Measurements from ENCODE around the gene ISCA2.

DNA sequence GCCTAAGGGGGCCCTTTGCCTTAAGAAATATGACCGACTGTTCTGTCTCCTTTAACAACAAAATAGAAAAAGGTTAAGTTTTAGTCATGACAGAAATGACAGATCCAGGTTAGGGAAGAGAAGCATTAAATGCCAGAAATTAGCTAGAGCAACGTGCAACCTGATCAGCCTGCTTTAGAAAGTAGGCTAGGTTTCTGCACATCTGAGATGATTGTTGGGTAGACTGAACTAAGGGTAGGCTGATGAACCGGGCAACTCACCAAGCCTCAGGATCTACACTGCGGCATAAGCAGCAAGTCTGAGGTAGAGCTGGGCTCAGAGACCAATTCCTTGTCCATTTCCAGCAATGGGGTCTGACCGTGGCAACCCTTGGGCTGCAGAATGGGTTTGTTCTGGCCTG is 29.9 kb upstream of the ISCA2 start:
- TF ChIP-seq ARNT (IDR thresholded peaks at IDR 0.05) (no peak), ZNF384 (IDR thresholded peaks at IDR 0.05) (no peak), HDGF (IDR thresholded peaks at IDR 0.05; ENCODE audit: borderline replicate concordance) (no peak), NFRKB (IDR thresholded peaks at IDR 0.05) (no peak), SUZ12 (IDR thresholded peaks at IDR 0.05) (no peak), LEF1 (IDR thresholded peaks at IDR 0.05; ENCODE audit: borderline replicate concordance) (no peak), FOXA1 (IDR thresholded peaks at IDR 0.05) (no peak), FOXM1 (IDR thresholded peaks at IDR 0.05; ENCODE audit: borderline replicate concordance) (no peak), SP1 (IDR thresholded peaks at IDR 0.05) (no peak), FOXK2 (IDR thresholded peaks at IDR 0.05) (no peak), TARDBP (IDR thresholded peaks at IDR 0.05) (no peak), BHLHE40 (IDR thresholded peaks at IDR 0.05; ENCODE audit: borderline replicate concordance) (no peak)

All from HEK293T (cell line).